WTC11 (cell line): Measurements from ENCODE around the gene TMPRSS5.

ENCODE experiments used
- CREB1 ChIP-seq: sonication (generic); formaldehyde crosslinking; IDR thresholded peaks from 2 replicates; pipeline ENCODE4 v1.8.0; 2023; ENCODE audit warnings: mild to moderate bottlenecking, missing genetic modification reagents
- ESRRA ChIP-seq: sonication (generic); formaldehyde crosslinking; IDR thresholded peaks from 2 replicates; pipeline ENCODE4 v1.8.1; 2022; ENCODE audit warnings: mild to moderate bottlenecking, missing genetic modification reagents, borderline replicate concordance
- PRRX2 ChIP-seq: fragments of 250-450 bp; sonication (Bioruptor Pico); IDR thresholded peaks from 2 replicates; pipeline ENCODE4 v1.8.0; 2021; ENCODE audit warnings: mild to moderate bottlenecking
- SP1 ChIP-seq: sonication (generic); formaldehyde crosslinking; conservative IDR thresholded peaks from 2 replicates; pipeline ENCODE4 v1.8.1; 2022; ENCODE audit warnings: missing genetic modification reagents
- ZNF219 ChIP-seq: sonication (generic); formaldehyde crosslinking; IDR thresholded peaks from 2 replicates; pipeline ENCODE4 v1.8.0; 2023; ENCODE audit warnings: missing genetic modification reagents, mild to moderate bottlenecking, borderline replicate concordance
- TF ChIP-seq, protein P1 (sequence below): fragments of 200-600 bp; IDR thresholded peaks from 2 replicates; pipeline ENCODE4 v1.8.0; 2022; ENCODE audit warnings: antibody characterized with exemption
- TF ChIP-seq, protein P2 (sequence below): sonication (generic); formaldehyde crosslinking; IDR thresholded peaks from 2 replicates; pipeline ENCODE4 v1.8.1; 2023; ENCODE audit warnings: mild to moderate bottlenecking, missing genetic modification reagents, moderate library complexity
- TF ChIP-seq, protein P3 (sequence below): sonication (generic); formaldehyde crosslinking; IDR thresholded peaks from 2 replicates; pipeline ENCODE4 v1.8.0; 2022; ENCODE audit warnings: mild to moderate bottlenecking, missing genetic modification reagents
- TF ChIP-seq, protein P4 (sequence below): sonication (generic); formaldehyde crosslinking; IDR thresholded peaks from 2 replicates; pipeline ENCODE4 v1.8.1; 2022; ENCODE audit warnings: low read depth, missing genetic modification reagents, borderline replicate concordance
- TF ChIP-seq, protein P5 (sequence below): sonication (generic); formaldehyde crosslinking; IDR thresholded peaks from 2 replicates; pipeline ENCODE4 v1.8.1; 2023; ENCODE audit warnings: mild to moderate bottlenecking, missing genetic modification reagents, borderline replicate concordance
- TF ChIP-seq, protein P6 (sequence below): sonication (generic); formaldehyde crosslinking; IDR thresholded peaks from 2 replicates; pipeline ENCODE4 v1.8.0; 2022; ENCODE audit warnings: mild to moderate bottlenecking, missing genetic modification reagents

DNA sequence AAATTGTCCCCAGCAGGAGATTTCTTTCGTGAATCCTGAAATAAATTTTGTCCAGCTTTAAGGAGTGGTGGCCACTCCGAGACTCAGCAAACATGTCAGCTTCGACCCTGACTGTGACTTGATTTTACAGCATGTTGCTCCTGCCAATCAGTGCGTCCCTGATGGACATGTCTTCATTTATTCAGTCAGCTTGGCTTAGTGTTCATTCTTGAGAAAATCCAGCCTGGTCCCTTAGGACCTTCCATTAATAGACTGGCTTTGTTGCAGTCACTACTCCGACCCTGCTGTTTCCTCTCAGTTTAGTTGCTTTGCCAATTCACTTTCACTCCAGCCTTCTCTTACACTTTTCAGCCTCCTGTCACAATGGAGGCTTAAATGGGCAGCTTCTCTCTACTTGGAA, 30.5 kb downstream of the TMPRSS5 start:
- TF ChIP-seq, protein P1, sequence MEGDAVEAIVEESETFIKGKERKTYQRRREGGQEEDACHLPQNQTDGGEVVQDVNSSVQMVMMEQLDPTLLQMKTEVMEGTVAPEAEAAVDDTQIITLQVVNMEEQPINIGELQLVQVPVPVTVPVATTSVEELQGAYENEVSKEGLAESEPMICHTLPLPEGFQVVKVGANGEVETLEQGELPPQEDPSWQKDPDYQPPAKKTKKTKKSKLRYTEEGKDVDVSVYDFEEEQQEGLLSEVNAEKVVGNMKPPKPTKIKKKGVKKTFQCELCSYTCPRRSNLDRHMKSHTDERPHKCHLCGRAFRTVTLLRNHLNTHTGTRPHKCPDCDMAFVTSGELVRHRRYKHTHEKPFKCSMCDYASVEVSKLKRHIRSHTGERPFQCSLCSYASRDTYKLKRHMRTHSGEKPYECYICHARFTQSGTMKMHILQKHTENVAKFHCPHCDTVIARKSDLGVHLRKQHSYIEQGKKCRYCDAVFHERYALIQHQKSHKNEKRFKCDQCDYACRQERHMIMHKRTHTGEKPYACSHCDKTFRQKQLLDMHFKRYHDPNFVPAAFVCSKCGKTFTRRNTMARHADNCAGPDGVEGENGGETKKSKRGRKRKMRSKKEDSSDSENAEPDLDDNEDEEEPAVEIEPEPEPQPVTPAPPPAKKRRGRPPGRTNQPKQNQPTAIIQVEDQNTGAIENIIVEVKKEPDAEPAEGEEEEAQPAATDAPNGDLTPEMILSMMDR: no peak
- no peak for TF ChIP-seq ESRRA (CRISPR knock-in tag)
- no peak for TF ChIP-seq PRRX2 (CRISPR knock-in tag)
- TF ChIP-seq, protein P2, sequence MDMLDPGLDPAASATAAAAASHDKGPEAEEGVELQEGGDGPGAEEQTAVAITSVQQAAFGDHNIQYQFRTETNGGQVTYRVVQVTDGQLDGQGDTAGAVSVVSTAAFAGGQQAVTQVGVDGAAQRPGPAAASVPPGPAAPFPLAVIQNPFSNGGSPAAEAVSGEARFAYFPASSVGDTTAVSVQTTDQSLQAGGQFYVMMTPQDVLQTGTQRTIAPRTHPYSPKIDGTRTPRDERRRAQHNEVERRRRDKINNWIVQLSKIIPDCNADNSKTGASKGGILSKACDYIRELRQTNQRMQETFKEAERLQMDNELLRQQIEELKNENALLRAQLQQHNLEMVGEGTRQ (CRISPR knock-in tag): no peak
- TF ChIP-seq, protein P3, sequence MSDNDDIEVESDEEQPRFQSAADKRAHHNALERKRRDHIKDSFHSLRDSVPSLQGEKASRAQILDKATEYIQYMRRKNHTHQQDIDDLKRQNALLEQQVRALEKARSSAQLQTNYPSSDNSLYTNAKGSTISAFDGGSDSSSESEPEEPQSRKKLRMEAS: no peak
- no peak for TF ChIP-seq ZNF219 (CRISPR knock-in tag)
- TF ChIP-seq, protein P4, sequence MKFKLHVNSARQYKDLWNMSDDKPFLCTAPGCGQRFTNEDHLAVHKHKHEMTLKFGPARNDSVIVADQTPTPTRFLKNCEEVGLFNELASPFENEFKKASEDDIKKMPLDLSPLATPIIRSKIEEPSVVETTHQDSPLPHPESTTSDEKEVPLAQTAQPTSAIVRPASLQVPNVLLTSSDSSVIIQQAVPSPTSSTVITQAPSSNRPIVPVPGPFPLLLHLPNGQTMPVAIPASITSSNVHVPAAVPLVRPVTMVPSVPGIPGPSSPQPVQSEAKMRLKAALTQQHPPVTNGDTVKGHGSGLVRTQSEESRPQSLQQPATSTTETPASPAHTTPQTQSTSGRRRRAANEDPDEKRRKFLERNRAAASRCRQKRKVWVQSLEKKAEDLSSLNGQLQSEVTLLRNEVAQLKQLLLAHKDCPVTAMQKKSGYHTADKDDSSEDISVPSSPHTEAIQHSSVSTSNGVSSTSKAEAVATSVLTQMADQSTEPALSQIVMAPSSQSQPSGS: no peak
- TF ChIP-seq, protein P5, sequence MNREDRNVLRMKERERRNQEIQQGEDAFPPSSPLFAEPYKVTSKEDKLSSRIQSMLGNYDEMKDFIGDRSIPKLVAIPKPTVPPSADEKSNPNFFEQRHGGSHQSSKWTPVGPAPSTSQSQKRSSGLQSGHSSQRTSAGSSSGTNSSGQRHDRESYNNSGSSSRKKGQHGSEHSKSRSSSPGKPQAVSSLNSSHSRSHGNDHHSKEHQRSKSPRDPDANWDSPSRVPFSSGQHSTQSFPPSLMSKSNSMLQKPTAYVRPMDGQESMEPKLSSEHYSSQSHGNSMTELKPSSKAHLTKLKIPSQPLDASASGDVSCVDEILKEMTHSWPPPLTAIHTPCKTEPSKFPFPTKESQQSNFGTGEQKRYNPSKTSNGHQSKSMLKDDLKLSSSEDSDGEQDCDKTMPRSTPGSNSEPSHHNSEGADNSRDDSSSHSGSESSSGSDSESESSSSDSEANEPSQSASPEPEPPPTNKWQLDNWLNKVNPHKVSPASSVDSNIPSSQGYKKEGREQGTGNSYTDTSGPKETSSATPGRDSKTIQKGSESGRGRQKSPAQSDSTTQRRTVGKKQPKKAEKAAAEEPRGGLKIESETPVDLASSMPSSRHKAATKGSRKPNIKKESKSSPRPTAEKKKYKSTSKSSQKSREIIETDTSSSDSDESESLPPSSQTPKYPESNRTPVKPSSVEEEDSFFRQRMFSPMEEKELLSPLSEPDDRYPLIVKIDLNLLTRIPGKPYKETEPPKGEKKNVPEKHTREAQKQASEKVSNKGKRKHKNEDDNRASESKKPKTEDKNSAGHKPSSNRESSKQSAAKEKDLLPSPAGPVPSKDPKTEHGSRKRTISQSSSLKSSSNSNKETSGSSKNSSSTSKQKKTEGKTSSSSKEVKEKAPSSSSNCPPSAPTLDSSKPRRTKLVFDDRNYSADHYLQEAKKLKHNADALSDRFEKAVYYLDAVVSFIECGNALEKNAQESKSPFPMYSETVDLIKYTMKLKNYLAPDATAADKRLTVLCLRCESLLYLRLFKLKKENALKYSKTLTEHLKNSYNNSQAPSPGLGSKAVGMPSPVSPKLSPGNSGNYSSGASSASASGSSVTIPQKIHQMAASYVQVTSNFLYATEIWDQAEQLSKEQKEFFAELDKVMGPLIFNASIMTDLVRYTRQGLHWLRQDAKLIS (CRISPR knock-in tag): no peak
- TF ChIP-seq SP1 (CRISPR knock-in tag): no peak
- TF ChIP-seq CREB1 (CRISPR knock-in tag): no peak
- TF ChIP-seq, protein P6, sequence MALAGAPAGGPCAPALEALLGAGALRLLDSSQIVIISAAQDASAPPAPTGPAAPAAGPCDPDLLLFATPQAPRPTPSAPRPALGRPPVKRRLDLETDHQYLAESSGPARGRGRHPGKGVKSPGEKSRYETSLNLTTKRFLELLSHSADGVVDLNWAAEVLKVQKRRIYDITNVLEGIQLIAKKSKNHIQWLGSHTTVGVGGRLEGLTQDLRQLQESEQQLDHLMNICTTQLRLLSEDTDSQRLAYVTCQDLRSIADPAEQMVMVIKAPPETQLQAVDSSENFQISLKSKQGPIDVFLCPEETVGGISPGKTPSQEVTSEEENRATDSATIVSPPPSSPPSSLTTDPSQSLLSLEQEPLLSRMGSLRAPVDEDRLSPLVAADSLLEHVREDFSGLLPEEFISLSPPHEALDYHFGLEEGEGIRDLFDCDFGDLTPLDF (CRISPR knock-in tag): no peak
